Measurements from ENCODE around the gene RHOA.

- no peak for TF ChIP-seq ZNF615 (CRISPR knock-in tag; IDR thresholded peaks at IDR 0.05; ENCODE audit: borderline replicate concordance)
- no peak for TF ChIP-seq NR3C1 (CRISPR knock-in tag; IDR thresholded peaks at IDR 0.05)
Observed at GRCh38 chr3:49329186-49329585, 82.6 kb downstream of the RHOA start.
